Activated CD8-positive, alpha-beta memory T cell treated with anti-CD3 and anti-CD28 coated beads, Interleukin-2, amount 50 U/mL, for 4 hours (primary cell): ENCODE data around the gene FBH1.
"Not testable (repeated sequence)": the region's sequence is repeated elsewhere in the genome, so short reads cannot be mapped to it uniquely, and the experiment has no call there.

Experiments used
- DNase-seq: peaks from one replicate; pipeline ENCODE4 v3.0.0-alpha.2; 2020

The FBH1 gene

DNA sequence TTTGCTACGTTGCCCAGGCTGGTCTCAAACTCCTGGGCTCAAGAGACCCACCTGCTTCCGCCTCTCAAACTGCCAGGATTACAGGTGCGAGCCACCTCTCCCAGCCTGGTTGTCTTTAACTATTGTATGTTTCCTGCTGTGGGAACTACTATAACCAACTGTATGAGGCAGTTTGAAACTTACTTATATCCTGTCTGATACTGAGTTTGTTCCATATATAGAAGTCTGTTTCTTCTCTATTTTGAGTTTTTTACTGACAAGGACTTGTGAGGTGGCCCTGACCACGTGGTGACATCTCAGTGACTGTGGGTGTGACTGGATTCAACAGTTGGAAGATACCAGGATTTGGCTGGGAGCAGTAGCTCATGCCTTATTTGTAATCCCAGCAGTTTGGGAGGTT lies 14.2 kb downstream of the FBH1 start:
- DNase-seq: no peak

DNA sequence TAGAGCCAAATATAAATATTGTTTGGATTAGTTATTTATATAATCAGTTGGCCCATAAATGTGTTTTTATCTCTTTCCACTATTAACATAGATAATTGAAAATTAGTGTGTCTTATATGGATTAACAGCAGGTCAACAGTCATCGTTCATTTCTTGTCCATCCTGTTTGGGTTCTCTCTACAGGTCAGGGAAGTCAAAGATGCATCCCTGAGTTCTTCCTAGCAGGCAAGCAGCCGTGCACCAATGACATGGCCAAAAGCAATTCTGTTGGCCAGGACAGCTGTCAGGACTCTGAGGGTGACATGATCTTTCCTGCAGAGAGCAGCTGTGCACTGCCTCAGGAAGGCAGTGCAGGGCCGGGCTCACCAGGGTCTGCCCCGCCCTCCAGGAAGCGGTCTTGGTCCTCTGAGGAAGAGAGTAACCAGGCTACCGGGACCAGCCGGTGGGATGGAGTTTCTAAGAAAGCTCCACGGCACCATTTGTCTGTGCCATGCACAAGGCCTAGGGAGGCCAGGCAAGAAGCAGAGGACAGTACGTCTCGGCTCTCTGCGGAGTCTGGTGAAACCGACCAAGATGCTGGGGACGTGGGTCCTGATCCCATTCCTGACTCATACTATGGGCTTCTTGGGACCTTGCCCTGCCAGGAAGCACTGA lies 15.9 kb downstream of the FBH1 start:
- DNase-seq: no peak

DNA sequence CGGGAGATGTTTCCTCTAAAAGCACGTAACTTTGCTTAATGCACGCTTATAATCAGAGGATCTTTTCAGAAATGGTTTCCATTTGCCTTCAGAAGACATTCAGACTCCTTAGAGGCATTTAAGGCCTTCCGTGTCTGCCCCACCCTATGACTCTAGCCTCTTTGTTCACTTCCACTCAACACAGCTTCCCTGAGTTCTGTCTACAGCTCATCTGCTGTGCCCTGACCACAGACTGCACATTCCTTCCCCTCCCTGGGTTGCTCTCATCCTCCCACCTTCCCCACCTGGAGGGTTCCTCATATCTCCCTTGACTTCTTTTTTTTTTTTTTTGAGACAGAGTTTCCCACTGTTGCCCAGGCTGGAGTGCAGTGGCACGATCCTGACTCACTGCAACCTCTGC lies 16.6 kb downstream of the FBH1 start:
- DNase-seq: no peak

DNA sequence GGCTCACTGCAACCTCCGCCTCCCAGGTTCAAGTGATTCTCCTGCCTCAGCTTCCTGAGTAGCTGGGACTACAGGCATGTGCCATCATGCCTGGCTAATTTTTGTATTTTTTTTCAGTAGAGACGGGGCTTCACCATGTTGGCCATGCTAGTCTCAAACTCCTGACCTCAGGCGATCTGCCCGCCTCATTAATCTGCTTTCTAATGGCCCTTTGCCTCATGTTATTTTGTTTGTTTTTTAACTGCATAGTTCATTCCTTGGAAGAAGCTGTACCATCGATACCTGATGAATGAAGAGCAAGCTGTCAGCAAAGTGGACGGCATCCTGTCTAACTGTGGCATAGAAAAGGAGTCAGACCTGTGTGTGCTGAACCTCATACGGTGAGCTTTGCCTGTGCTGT lies 18.6 kb downstream of the FBH1 start:
- DNase-seq: not testable (repeated sequence)

DNA sequence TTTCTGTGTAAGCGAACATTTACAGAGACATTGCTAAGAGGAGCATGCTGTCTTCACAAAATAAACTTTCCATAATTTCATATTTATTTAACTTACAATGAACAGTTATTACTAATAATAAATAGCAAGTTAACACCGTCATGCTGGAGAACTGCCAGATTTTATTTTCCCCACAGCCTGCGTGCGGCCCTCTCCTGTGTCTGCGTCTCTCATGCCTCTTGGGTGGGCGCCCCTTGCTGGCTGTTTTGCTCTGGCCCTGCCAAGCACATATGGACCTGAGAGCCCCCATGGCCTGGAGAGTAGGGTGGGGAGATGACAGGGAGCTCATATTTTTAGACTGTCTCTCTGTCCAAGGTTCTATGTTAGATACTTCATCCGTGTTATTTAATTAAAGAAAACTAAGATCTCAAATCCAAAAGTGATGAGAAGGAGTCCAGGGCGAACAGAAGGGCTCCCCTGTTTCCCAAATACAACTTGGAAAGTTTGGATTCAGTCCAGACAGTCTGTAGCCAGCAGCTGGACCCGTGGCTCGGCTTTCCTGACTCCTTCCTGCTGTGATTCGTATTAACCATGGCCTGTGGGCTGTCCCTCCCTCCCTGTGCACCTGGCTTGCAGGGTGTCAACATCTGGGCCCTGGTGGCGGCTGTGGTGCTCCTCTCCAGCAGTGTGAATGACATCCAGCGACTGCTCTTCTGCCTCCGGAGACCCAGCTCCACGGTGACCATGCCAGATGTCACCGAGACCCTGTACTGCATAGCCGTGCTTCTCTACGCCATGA lies 20.5 kb downstream of the FBH1 start:
- no peak for DNase-seq

DNA sequence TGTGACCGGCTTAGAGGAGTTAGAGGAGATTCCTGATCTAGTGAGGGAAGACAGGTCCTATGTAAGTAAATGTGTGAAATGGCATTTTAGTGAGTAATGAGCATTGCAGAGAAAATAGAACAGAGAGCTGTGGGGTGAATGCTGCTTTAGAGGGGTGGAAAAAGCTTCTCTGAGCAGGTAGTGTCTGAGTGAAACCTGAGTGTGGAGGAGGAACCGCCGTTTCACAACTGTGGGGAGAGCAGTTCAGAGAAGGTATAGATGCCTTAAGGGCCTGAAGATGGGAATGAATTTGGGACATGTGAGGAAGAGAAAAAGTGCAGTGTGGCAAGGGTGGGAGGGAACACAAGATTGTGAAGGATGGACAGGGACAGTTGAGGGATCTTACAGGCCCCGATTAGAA lies 21.6 kb downstream of the FBH1 start:
- no peak for DNase-seq

DNA sequence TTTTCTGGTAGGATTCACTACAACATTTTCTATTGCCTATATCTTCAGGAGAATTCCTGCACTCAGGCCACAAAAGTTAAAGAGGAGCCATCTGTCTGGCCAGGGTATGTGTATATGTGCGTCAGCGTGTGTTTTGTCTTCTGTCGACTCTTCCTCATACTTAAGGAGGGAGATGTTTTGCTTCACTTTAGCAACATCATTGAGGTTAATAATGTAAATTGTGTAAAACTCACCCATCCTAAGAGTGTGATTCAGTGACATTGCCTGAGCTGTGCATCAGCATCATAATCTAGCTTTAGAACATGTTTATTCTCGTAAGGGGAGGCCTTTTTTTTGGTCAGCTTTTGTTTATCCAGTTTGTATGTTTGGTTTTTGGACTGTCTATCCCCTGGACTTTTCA lies 23.7 kb downstream of the FBH1 start:
- no peak for DNase-seq

DNA sequence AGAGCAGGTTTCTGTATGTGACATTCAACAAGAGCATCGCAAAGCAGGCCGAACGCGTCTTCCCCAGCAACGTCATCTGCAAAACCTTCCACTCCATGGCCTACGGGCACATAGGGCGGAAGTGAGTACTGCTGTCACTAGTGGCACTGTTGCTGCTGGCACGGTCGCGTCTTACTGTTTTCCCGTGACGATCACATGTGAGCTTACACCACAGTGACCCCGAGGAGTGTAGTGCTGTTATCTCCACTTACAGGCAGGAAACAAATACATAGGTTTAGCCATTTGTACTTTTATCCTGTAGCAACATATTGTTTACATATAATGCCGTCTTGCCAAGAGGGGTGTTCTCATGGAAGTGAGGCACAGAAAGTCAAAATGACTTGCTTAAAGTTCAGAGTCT lies 25.4 kb downstream of the FBH1 start:
- no peak for DNase-seq

DNA sequence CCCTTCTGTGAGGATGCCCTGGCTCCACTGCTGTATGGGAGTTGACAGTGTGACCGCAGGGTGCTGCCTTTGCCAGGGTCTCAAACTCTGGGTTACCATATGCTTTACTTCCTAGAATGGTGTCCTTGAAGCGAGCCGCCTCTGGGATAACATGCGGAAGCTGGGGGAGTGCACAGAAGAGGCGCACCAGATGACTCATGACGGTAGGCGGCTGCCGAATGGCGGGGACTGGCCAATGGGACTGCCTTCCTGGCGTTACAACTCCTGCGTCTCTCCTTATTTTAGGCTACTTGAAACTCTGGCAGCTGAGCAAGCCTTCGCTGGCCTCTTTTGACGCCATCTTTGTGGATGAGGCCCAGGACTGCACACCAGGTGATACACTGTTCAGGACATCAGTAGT lies 27.3 kb downstream of the FBH1 start:
- DNase-seq: no peak

DNA sequence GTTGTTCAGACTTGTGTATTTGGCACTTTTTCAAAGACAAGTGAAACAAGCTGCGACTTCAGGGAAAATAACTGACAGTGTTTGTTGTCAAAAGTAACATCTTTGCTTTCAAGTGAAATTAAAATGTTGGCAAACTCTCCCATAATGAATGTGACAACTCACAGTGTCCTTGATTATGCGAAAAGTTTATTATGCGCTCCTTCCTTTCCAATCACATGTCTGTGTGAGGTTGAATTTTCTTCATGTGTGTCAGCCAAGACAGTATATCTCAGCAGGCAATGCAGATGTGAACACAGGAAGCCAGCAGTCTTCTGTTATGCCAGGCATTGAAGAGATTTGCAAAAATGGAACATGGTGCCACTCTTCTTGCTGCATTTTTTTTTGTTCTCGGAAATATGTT lies 28.7 kb downstream of the FBH1 start:
- no peak for DNase-seq

DNA sequence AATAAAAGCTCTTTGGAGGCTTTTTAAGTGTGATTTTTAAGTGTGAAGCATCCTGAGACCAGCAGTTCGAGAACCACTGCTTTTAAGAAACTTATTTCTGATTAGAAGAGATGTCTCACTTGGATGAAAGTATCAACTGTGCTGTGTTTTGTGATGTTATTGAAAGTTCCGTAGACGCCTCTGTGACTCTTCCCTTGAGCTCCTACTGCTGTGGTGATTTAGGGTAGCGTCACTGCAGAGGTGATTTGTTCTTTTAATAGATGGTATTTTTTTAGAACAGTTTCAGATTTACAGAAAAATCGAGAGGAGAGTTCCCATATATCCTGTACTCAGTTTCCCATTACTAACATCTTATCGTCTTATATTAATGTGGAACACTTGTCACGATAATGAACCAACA lies 29.5 kb downstream of the FBH1 start:
- no peak for DNase-seq

DNA sequence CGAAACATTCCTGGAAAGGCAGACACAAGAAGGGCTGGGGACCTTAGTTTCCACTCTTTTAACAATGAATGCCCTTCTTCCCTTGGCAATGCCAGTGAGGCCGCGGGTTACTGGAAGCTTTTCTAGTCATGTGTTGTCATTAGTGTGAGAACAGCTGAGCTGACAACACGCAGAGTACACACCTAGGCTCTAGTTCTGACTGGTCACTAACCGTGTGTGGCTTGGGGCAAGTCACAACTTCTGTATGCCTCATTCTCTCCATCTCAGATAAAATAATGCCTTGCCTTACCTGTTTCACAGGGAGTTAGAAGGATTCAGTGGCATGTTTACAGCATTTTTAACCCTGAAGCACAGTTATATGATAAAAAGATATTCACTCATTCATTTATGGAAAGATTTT lies 31.7 kb downstream of the FBH1 start:
- no peak for DNase-seq

DNA sequence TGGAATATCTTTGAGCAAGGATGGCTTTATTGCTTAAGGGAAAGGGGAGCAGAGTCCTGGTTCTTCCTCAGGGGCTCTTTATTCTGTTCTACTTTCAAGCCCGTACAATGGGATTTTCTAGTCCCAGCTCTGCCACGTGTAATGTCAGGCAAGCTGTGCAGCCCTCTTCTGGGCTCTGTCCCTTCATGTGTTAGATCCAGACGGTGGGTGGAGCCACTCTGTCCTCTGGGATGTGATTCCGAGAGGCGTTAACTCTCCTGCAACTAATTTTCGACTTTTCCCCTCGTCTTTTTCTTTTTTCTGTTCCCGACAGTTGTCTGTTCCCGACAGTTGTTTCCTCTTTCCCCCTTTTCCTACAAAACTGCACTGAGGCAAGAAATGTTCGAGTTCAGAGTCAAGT lies 34.8 kb downstream of the FBH1 start:
- DNase-seq: no peak

DNA sequence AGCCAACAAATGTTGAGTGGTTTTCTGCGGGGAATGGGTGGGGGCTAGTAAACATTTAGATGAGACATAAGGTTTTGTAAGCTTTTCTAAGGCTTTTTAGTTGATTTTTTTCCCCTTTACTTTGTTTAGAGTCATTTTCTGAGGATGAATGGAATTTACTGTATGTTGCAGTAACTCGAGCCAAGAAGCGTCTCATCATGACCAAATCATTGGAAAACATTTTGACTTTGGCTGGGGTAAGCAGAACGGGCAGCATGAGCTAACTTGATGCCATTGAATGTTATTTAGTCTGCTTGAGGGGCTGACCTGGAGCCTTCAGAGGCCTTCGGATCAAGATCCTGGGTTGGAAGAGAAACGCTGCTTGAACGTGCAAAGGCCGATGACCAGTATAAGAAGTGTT lies 37.3 kb downstream of the FBH1 start:
- no peak for DNase-seq

DNA sequence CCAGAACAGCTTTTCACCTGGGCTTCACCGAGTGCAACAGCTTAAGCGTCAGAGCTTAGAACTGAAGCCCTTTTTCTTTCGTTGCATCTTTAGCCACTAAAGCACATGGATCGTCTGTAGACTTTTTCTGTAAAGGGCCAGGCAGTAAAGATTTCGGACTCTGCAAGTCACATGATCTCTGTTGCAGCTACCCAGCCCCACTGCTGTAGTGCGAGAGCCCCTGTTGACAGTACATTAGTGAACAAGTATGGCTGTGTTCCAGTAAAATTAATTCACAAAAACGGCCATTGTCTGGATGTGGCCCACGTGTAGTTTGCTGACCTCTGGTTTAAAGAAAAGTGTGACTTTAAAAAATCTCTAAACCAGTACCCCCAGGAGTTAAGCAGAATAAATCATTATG lies 39.4 kb downstream of the FBH1 start:
- no peak for DNase-seq

DNA sequence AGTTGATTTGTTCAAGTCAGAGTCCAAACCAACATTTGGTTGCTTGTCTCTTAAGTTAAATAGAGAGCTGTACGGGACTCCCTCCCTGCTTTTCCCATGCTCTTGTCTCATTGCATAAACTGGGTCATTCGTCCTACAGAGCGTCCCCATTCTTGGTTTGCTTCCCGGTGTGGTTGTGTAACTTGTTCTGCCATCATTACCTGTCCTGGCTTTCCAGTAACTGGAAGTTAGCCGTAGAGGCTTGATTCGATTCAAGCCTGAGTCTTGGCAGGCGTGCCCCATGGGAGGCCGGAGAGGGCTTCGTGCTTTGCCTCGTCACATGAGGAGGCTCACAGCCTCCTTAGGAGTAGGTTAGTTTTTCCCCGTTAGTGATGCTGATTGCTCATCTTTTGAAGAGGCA lies 40.2 kb downstream of the FBH1 start:
- DNase-seq: no peak

DNA sequence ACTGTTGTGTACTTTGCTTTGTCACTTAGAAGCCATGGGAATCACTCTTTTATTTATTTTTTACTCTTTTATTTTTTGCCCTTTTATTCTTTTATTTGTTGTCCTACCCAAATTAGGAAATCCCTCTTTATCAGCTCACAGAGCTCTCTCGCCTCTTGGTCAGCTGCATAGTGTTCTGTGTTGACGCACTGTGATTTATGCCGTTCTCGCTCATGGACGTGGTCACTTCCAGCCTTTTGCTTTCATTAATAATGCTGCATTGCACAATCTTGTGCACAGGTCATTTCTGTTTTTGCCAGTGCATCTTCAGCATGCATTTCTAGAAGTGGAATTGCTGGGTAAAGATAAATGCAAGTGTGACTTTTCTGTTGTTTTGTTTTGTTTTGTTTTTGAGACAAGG lies 42.3 kb downstream of the FBH1 start:
- DNase-seq: no peak

DNA sequence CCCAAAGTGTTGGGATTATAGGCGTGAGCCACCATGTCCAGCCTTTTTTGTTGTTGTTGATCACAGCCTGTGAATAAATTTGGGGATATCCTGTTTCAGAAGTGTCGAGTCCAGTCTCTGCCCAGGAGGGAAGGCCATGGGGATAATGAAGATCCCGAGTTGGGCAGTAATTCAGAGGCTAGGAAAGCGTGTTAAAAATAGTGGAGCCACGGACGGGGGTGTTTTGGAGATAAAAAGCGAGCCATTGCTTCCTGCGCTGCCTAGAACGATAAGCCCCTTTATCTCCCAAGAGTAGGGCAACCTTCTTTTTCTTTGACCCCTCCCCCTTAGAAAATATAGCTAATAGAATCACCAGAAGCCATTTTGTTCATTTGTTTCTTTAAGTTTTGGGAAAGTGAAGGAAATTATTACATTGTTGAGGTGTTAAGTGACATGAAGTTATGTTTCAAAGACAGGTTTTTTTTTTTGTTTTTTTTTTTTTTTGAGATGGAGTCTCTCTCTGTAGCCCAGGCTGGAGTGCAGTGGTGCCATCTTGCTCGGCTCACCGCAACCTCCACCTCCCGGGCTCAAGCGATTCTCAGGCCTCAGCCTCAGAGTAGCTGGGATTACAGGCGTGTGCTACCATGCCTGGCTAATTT lies 44.0 kb downstream of the FBH1 start:
- no peak for DNase-seq

DNA sequence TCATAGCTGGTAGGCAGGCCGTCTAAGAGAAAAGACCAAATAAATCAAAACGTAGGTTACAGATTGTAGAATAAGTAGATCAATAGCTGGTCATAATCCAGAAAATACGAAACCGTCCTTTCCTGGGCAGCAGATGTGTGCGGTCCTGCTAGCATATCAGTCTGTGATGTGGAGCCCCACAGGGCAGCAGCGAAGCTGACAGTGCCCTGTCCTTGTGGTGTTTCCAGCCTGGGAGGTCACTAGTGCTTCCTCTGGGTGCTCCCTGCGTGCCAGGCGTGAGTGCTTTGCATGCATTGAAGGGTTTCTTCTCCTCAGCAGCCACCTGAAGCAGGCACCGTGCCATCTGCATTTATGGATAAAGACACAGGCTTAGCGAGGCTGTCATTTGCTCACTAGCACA lies 45.6 kb downstream of the FBH1 start:
- no peak for DNase-seq

DNA sequence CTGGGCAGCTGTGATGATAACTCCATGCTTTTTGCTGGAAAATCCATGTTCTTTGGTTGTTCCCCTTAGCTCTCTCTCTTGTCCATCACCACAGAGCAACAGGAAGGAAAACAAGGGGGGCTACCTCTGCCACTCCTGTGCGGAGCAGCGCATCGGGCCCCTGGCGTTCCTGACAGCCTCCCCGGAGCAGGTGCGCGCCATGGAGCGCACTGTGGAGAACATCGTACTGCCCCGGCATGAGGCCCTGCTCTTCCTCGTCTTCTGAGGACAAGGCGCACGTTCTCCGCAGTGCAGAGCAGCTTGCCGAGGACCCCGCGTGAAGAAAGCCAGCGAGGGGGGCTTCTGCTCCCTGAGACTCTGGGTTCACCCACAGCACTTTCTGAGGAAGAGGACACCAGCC lies 47.0 kb downstream of the FBH1 start:
- no peak for DNase-seq

DNA sequence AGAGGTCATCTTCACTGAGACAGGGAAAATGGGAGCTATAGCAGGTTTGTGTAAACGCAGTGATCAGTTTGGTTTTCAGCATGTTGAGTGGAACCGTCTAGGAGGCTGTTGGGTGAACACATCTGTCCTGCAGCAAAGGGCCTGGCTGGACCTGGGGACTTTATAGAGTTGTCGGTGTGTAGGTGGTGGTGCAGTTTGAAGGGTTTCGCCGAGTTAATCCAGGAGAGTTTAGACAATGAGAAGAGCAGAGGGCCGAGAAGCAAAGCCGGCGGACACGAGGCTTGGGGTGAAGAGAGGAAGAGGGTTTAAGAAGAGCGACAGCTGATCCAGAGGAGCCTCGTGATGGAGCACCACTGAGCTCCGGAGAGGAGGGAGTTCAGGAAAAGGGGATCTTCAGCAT lies 48.2 kb downstream of the FBH1 start:
- DNase-seq: no peak

DNA sequence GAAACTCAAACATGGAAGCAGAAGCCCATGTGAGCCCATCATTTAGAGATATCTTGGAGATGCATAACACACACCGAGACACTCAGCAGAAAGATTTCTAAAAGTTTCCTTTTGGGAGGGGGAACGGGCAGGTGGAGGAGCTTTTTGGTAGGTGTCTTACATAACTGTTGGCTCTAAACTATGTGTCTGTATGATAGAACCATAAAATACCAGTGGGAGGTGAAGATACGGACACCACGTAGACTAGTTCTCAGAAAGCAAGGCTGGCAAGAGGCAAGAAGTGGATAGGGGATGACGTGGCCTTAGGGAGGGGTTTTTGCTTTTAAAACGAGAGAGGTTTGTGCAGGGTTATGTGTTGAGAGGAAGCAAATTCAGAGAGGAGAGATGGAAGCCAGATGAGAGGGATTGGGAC lies 50.8 kb downstream of the FBH1 start:
- no peak for DNase-seq

DNA sequence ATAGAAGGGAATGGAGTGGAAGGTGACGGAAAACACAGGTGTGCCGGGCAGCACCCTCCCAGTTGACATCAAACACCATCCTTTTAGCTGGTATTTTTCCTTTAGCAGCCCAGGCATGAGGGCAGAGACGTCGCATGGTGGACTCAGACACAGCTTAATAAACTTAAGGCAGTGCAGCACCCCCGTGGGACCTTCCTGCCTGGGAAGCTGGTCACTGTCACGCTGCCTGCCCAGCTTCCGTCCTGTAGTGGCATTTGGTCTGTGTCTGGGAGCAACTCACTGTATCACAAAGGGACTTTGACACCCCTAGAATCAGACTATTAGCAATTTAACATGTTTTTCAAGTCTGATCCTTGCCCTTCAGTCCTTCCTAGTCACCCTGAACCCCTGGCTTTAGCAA lies 51.5 kb downstream of the FBH1 start:
- no peak for DNase-seq

DNA sequence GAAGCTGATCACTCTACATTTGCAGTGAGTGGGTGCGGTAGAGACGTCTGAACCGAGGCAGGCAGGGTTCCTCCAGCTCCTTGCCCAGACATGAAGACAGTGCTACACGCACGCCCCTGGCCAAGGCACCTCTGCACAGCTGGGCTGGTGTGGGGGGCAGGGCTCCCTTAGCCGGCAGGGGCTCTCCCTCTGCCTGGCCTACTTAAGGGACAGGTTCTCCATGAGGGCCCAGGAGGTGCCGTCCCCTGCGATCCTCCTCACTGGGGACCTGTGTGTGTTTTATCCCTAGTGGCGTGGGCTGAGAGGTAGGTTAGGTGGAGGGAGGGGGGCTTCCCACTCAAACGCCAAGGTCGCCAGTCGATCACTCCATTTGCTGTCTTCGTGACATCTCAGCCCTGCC lies 52.0 kb downstream of the FBH1 start:
- no peak for DNase-seq

DNA sequence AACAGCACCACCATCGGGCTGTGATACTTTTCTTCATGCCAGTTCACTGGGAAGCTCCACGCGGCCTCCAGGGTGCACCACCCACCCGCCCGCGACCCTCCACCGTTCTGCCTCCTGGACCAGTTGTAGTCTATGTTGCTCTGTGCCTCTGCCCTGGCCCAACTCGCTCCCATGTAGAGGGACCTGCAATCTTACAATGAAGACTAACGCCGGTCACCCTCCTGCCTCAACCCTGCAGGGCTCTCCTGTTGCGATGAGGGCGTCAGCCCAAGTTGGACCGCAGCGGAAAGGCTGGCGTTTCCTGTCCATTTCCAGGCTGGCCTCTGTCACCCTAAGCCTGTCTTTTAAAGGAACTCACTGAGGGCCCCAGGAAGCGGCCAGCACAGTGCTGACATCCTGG lies 52.4 kb downstream of the FBH1 start:
- no peak for DNase-seq
